GM12878 (cell line): ENCODE data around the gene CRYBB1. TPM values are rescaled to one million over a fixed set of nuclear protein-coding genes. Genes with fewer than 3 reads are reported as not detected.

ENCODE experiments used
- ATAC-seq: fragments of 200-7000 bp; cut with Tn5 transposase; 3 replicates; pipeline ENCODE4 v1.9.1; 2020; ENCODE audit warnings: mild to moderate bottlenecking, moderate library complexity
- BruUV-seq: library from RNA; stranded (reverse); fragments of 400-500 nt; replicated peaks from 2 replicates; lab custom pipeline; 2021; lab: Mats Ljungman, UMichigan
- CTCF ChIA-PET: fragments of 300-600 bp; sonication (Branson Sonifier 250); formaldehyde crosslinking; extraction: SDS; loops from one replicate; lab custom pipeline; 2021; ENCODE audit warnings: inconsistent platforms; lab: Yijun Ruan, JAX
- POLR2A ChIA-PET: fragments of 350-600 bp; formaldehyde crosslinking; extraction: SDS; loops from one replicate; lab custom pipeline; 2021; ENCODE audit warnings: inconsistent platforms; lab: Charles Lee
- RAD21 ChIA-PET: fragments of 300-600 bp; sonication (Branson Sonifier 250); formaldehyde crosslinking; loops from one replicate; lab custom pipeline; 2023; ENCODE audit warnings: antibody characterized with exemption; ENCODE audit not compliant: unreplicated experiment; lab: Charles Lee
- SMC1A ChIA-PET: fragments of 300-600 bp; sonication (Branson Sonifier 250); formaldehyde crosslinking; loops from one replicate; lab custom pipeline; 2023; ENCODE audit not compliant: unreplicated experiment, uncharacterized antibody; lab: Charles Lee
- DNase-seq: peaks from one replicate; pipeline ENCODE4 v3.0.0-alpha.2; 2011; ENCODE audit warnings: low read depth, low spot score
- FAIRE-seq: peaks from 3 replicates; lab custom pipeline; 2011; peaks lifted over from hg19 to GRCh38; lab: Jason Lieb, UNC
- H2AFZ ChIP-seq: 2 replicates; pipeline ENCODE4 v1.6.0; 2011; ENCODE audit warnings: low read depth, low read length, control low read depth; ENCODE audit not compliant: control insufficient read depth
- H3K27ac ChIP-seq: 2 replicates; pipeline ENCODE4 v1.5.1; 2011; ENCODE audit warnings: control low read depth; ENCODE audit not compliant: control insufficient read depth, insufficient read depth
- H3K27me3 ChIP-seq, 2 experiments: replicated peaks in 1 of 2; 2 replicates each; pipeline versions ENCODE4 v1.6.0 to v1.6.1; 2011; ENCODE audit warnings: low read length in 1 of 2; ENCODE audit not compliant: control insufficient read depth in 2 of 2, insufficient read depth in 2 of 2
- H3K36me3 ChIP-seq, 2 experiments: 2 replicates each; pipeline ENCODE4 v1.5.1; 2011; ENCODE audit warnings: low read length in 1 of 2; ENCODE audit not compliant: control insufficient read depth in 2 of 2, insufficient read depth in 2 of 2
- H3K4me1 ChIP-seq: 2 replicates; pipeline ENCODE4 v1.6.1; 2011; ENCODE audit warnings: mild to moderate bottlenecking, low read length, moderate library complexity, mixed read lengths; ENCODE audit not compliant: control insufficient read depth, insufficient read depth
- H3K4me2 ChIP-seq: 2 replicates; pipeline ENCODE4 v1.6.0; 2011; ENCODE audit warnings: control low read depth; ENCODE audit not compliant: control insufficient read depth, insufficient read depth
- H3K4me3 ChIP-seq: fragments of 200-600 bp; sonication (generic); 2 replicates; pipeline ENCODE4 v1.5.1; 2016
- H3K79me2 ChIP-seq: 2 replicates; pipeline ENCODE4 v1.6.0; 2011; ENCODE audit warnings: low read length; ENCODE audit not compliant: control insufficient read depth, insufficient read depth
- H3K9ac ChIP-seq: 2 replicates; pipeline ENCODE4 v1.8.0; 2011; ENCODE audit warnings: low read length, control low read depth, mixed read lengths; ENCODE audit not compliant: control insufficient read depth, insufficient read depth
- H3K9me3 ChIP-seq: replicated peaks from 3 replicates; pipeline ENCODE4 v1.5.1; 2011; ENCODE audit warnings: mild to moderate bottlenecking, low read length; ENCODE audit not compliant: control insufficient read depth, insufficient read depth
- H4K20me1 ChIP-seq: 2 replicates; pipeline ENCODE4 v1.6.0; 2011; ENCODE audit not compliant: control insufficient read depth, insufficient read depth
- BMI1 ChIP-seq: fragments of 450-650 bp; IDR thresholded peaks from 2 replicates; pipeline ENCODE4 v1.6.1; 2016; ENCODE audit warnings: mild to moderate bottlenecking, moderate library complexity, borderline replicate concordance
- CBFB ChIP-seq: IDR thresholded peaks from 2 replicates; pipeline ENCODE4 v1.6.1; 2016; ENCODE audit warnings: antibody characterized with exemption, low read depth
- CREM ChIP-seq: IDR thresholded peaks from 2 replicates; pipeline ENCODE4 v1.6.1; 2014; ENCODE audit warnings: antibody characterized with exemption, low read depth
- IRF4 ChIP-seq: IDR thresholded peaks from 2 replicates; pipeline ENCODE4 v1.6.1; 2011; ENCODE audit warnings: low read depth, low read length
- PBX3 ChIP-seq: IDR thresholded peaks from 2 replicates; pipeline ENCODE4 v1.6.1; 2011; ENCODE audit warnings: mild to moderate bottlenecking, low read depth, low read length, moderate library complexity; ENCODE audit not compliant: insufficient replicate concordance
- RB1 ChIP-seq: fragments of 450-650 bp; formaldehyde crosslinking; IDR thresholded peaks from 2 replicates; pipeline ENCODE4 v1.6.1; 2017; ENCODE audit warnings: mild to moderate bottlenecking, borderline replicate concordance
- WGBS: methylation state at CpG from one replicate; pipeline ENCODE4 v1.1.6; 2016; ENCODE audit warnings: low lambda C conversion rate; ENCODE audit not compliant: insufficient replicate concordance, insufficient coverage; ENCODE audit errors: missing lambda C conversion rate; 5-methylcytosine and 5-hydroxymethylcytosine counted together
- in situ Hi-C: fragments of 300-500 bp; cut with MboI; formaldehyde crosslinking; loops from 9 replicates; pipeline ENCODE4 v1.14.3; 2018; ENCODE audit warnings: mixed read lengths
- intact Hi-C: fragments of 100-400 bp; cut with micrococcal nuclease; formaldehyde crosslinking; loops from one replicate; pipeline ENCODE4 v1.14.2; 2022; ENCODE audit not compliant: unreplicated experiment
- polyA plus RNA-seq, 11 experiments: library from polyadenylated mRNA; depleted of rRNA in 4 of 11; unstranded in 6 of 11; stranded (reverse) in 5 of 11; fragments of >200 nt; fragmentation: Nextera tagmentation in 4 of 11; fragmentation: Illumina TruSeq in 1 of 11; extraction: Ambion mirVana in 4 of 11; extraction: Trizol in 1 of 11; gene quantifications; 1 replicate in 1 of 11; 2 replicates in 10 of 11; pipeline versions ENCODE4 v1.2.1 to v1.2.3, GENCODE V29; 2011 to 2016; ENCODE audit warnings: inconsistent platforms in 2 of 11, missing spikeins in 2 of 11, low read depth in 1 of 11
- total RNA-seq, 4 experiments: library from RNA; depleted of rRNA in 3 of 4; stranded (reverse); fragments of >200 nt in 3 of 4; fragmentation: Illumina TruSeq in 1 of 4; extraction: Trizol in 1 of 4; gene quantifications; 2 replicates each; pipeline versions ENCODE4 v1.2.1 to v1.2.3, GENCODE V29; 2013 to 2021

Gene CRYBB1
- total and polyA plus RNA-seq, 10 of the 15 experiments (the other 5 are each of a cell fraction or from before 2014, with no cell fraction given) = 0.09 to 0.64 (median 0.23) TPM; not detected in 5

GRCh38 chr22:26579331-26579886, 38.4 kb downstream of the CRYBB1 start (continued):
- TF ChIP-seq PBX3 (no peak), BMI1 (no peak), IRF4 (no peak)

GRCh38 chr22:26577081-26577480, 40.7 kb downstream of the CRYBB1 start:
- no peaks in the 10 kb centered on the region for H3K9me3 ChIP-seq
- peaks cover 13% of the 10 kb centered on the region for H3K4me1 ChIP-seq
- ChIA-PET POLR2A (interaction anchor here (0.6 to 1.6 kb wide), 3 partner anchors 34 to 47 kb away, joined by 3 to 8 read pairs (median 5); no protein-coding TSS in a partner anchor), CTCF (no interaction called here), RAD21 (interaction anchor here (0.6 kb wide), 1 partner anchor 176 kb away, joined by 3 read pairs; no protein-coding TSS in a partner anchor), SMC1A (interaction anchor here (1.2 kb wide), 1 partner anchor 16 kb away, joined by 3 read pairs; no protein-coding TSS in a partner anchor)
- no peak overlapping the region for H3K9ac ChIP-seq
- no peak for FAIRE-seq
- H3K4me2 ChIP-seq = no peak overlapping the region
- no peak overlapping the region for H3K27ac ChIP-seq
- H3K36me3 ChIP-seq = peaks cover 0 to 3% of the 10 kb centered on the region in 2 experiments; a peak in 1 of 4 replicates
- no peak overlapping the region for H3K4me3 ChIP-seq
- 93% methylated on average over 7 of the region's 7 CpGs for WGBS
- intact Hi-C loops (no loop called here), in situ Hi-C loops (no loop called here)
- no peak overlapping the region for H2AFZ ChIP-seq
- no peak for DNase-seq
- no TSS peak for BruUV-seq
- H3K27me3 ChIP-seq = no peaks in the 10 kb centered on the region
- ATAC-seq = no peak
- H4K20me1 ChIP-seq = 0 out of 2 replicates have a peak, but pooled peaks cover 3% of the 10 kb centered on the region
- no peak for TF ChIP-seq CREM
- no peak for TF ChIP-seq CBFB
- no peak for TF ChIP-seq RB1
- peaks cover 14% of the 10 kb centered on the region for H3K79me2 ChIP-seq
